GM12865 (cell line): ENCODE measurements around the gene MBNL2.

Source experiments
- DNase-seq: peaks from one replicate; pipeline ENCODE4 v3.0.0; 2010; ENCODE audit warnings: low read depth
- H3K4me3 ChIP-seq: 2 replicates; pipeline ENCODE4 v1.5.1; 2011; ENCODE audit warnings: mild to moderate bottlenecking, low read depth, low read length, control low read depth
- CTCF ChIP-seq: IDR thresholded peaks from 2 replicates; pipeline ENCODE4 v1.5.1; 2011; ENCODE audit warnings: low read length, control low read depth, low read depth, inconsistent platforms; ENCODE audit not compliant: insufficient read depth; ENCODE audit errors: missing control alignments

MBNL2 gene

GRCh38 chr13:97435323-97435722 lies 213.2 kb downstream of the MBNL2 start:
- no peak for TF ChIP-seq CTCF
- peak overlapping the region; percentile 96 for H3K4me3 ChIP-seq
- no peak for DNase-seq

GRCh38 chr13:97435794-97436193 lies 213.7 kb downstream of the MBNL2 start:
- peak; percentile 66 for DNase-seq
- no peak for TF ChIP-seq CTCF
- peak overlapping the region; percentile 96 for H3K4me3 ChIP-seq

GRCh38 chr13:97436845-97437244 lies 214.7 kb downstream of the MBNL2 start:
- no peak for DNase-seq
- peak overlapping the region; percentile 96 for H3K4me3 ChIP-seq
- no peak for TF ChIP-seq CTCF

- no peak for TF ChIP-seq CTCF
- peak overlapping the region; percentile 96 for H3K4me3 ChIP-seq
- DNase-seq: peak; percentile 50
Observed at GRCh38 chr13:97437729-97438128, 215.6 kb downstream of the MBNL2 start.

GRCh38 chr13:97438856-97439595 lies 216.9 kb downstream of the MBNL2 start:
- DNase-seq: no peak
- no peak overlapping the region for H3K4me3 ChIP-seq
- TF ChIP-seq CTCF: no peak

- no peak overlapping the region for H3K4me3 ChIP-seq
- TF ChIP-seq CTCF: no peak
- no peak for DNase-seq
Observed at GRCh38 chr13:97440598-97441170, 218.6 kb downstream of the MBNL2 start.

- no peak for DNase-seq
- TF ChIP-seq CTCF: no peak
- H3K4me3 ChIP-seq: peak overlapping the region; percentile 15; the same call in 1 of the 2 replicates
Observed at GRCh38 chr13:97441368-97441767, 219.2 kb downstream of the MBNL2 start.
